ENCODE data around the gene PINLYP.
"Not testable (repeated sequence)": the region's sequence is repeated elsewhere in the genome, so short reads cannot be mapped to it uniquely, and the experiment has no call there.

PINLYP gene

GRCh38 chr19:43584484-43584883 lies 8.9 kb downstream of the PINLYP start:
- DNase-seq, result no peak

GRCh38 chr19:43586346-43586745 lies 10.7 kb downstream of the PINLYP start:
- DNase-seq, result no peak

- not testable (repeated sequence) for DNase-seq
Measured at GRCh38 chr19:43587029-43587428, 11.4 kb downstream of the PINLYP start.

GRCh38 chr19:43589277-43589676 lies 13.7 kb downstream of the PINLYP start:
- DNase-seq, result no peak

GRCh38 chr19:43589678-43590077 lies 14.1 kb downstream of the PINLYP start:
- no peak for DNase-seq

GRCh38 chr19:43591904-43592772 lies 16.5 kb downstream of the PINLYP start:
- no peak for DNase-seq

GRCh38 chr19:43592800-43593350 lies 17.3 kb downstream of the PINLYP start:
- DNase-seq, result no peak

- DNase-seq, result no peak
Measured at GRCh38 chr19:43594081-43594697, 18.6 kb downstream of the PINLYP start.

GRCh38 chr19:43594710-43595604 lies 19.4 kb downstream of the PINLYP start:
- DNase-seq, result peak; percentile 59

- DNase-seq, result no peak
Measured at GRCh38 chr19:43595605-43595998, 20.0 kb downstream of the PINLYP start.

GRCh38 chr19:43595999-43596841 lies 20.6 kb downstream of the PINLYP start, which contains the start of the genes IRGQ and ZNF576:
Gene IRGQ (minus strand): TSS chr19:43596134. CDS start chr19:43595338, 796 bp downstream.
Gene ZNF576 (plus strand): TSS chr19:43596595. CDS start chr19:43597109, 514 bp downstream.
- peak; percentile 100 for DNase-seq

- no peak for DNase-seq
Measured at GRCh38 chr19:43596842-43597461, 21.4 kb downstream of the PINLYP start.

GRCh38 chr19:43597876-43598275 lies 22.3 kb downstream of the PINLYP start:
- DNase-seq, result no peak

- no peak for DNase-seq
Measured at GRCh38 chr19:43598445-43599240, 23.0 kb downstream of the PINLYP start.

- no peak for DNase-seq
Measured at GRCh38 chr19:43599635-43600295, 24.2 kb downstream of the PINLYP start.

- DNase-seq, result not testable (repeated sequence)
Measured at GRCh38 chr19:43600326-43600725, 24.7 kb downstream of the PINLYP start.

- no peak for DNase-seq
Measured at GRCh38 chr19:43605875-43606568, 30.4 kb downstream of the PINLYP start.

GRCh38 chr19:43606569-43607229 lies 31.1 kb downstream of the PINLYP start:
- DNase-seq, result no peak

Measured in effector CD4-positive, alpha-beta T cell (primary cell).